GM19328 (cell line): Measurements from ENCODE around the gene ITPA.

Source experiments
- ATAC-seq: cut with Tn5 transposase; IDR thresholded peaks from one replicate; pipeline ENCODE4 v1.9.1; 2021; ENCODE audit warnings: mild to moderate bottlenecking, moderate library complexity; ENCODE audit not compliant: unreplicated experiment

Gene ITPA

GRCh38 chr20:3226093-3226492 lies 16.8 kb downstream of the ITPA start:
- no peak for ATAC-seq

- no peak for ATAC-seq
These were observed 17.6 kb downstream of the ITPA start for GRCh38 chr20:3226864-3227263.

- no peak for ATAC-seq
These were observed 18.2 kb downstream of the ITPA start for GRCh38 chr20:3227506-3227905.

GRCh38 chr20:3227936-3228749 lies 18.8 kb downstream of the ITPA start:
- no peak for ATAC-seq

- no peak for ATAC-seq
These were observed 19.4 kb downstream of the ITPA start for GRCh38 chr20:3228750-3229032.

- ATAC-seq: no peak
These were observed 19.9 kb downstream of the ITPA start for GRCh38 chr20:3229158-3229557.

- ATAC-seq: no peak
These were observed 20.5 kb downstream of the ITPA start for GRCh38 chr20:3229798-3230197.

GRCh38 chr20:3231116-3231515 lies 21.8 kb downstream of the ITPA start:
- no peak for ATAC-seq

- ATAC-seq: no peak
These were observed 22.7 kb downstream of the ITPA start for GRCh38 chr20:3231889-3232588.

GRCh38 chr20:3233131-3233990 lies 24.1 kb downstream of the ITPA start:
- no peak for ATAC-seq

- no peak for ATAC-seq
These were observed 24.7 kb downstream of the ITPA start for GRCh38 chr20:3233991-3234498.

- no peak for ATAC-seq
These were observed 26.5 kb downstream of the ITPA start for GRCh38 chr20:3235666-3236324.

- no peak for ATAC-seq
These were observed 28.0 kb downstream of the ITPA start for GRCh38 chr20:3237011-3237957.

- no peak for ATAC-seq
These were observed 28.8 kb downstream of the ITPA start for GRCh38 chr20:3237958-3238615.

- ATAC-seq: no peak
These were observed 29.3 kb downstream of the ITPA start for GRCh38 chr20:3238616-3239025.

- no peak for ATAC-seq
These were observed 29.9 kb downstream of the ITPA start, which contains the start of gene SLC4A11 for GRCh38 chr20:3239026-3239866. Gene SLC4A11 (minus strand): TSS chr20:3239190. CDS start chr20:3239137, 53 bp downstream.

- no peak for ATAC-seq
These were observed 30.8 kb downstream of the ITPA start for GRCh38 chr20:3239867-3240775.
